Suppressor macrophage (primary cell): Measurements from ENCODE around the gene MDM4.
"Not testable (repeated sequence)": the region's sequence is repeated elsewhere in the genome, so short reads cannot be mapped to it uniquely, and the experiment has no call there.

Experiments
- DNase-seq, 4 experiments: peaks; one replicate each; pipeline ENCODE4 v3.0.0-alpha.2; 2020 to 2022
- total RNA-seq, 17 experiments: gene quantifications; one replicate each; lab custom pipeline; 2026; ENCODE audit warnings: mixed read lengths in 6 of 17, inconsistent platforms in 3 of 17; lab: John Stamatoyannopoulos, UW

The MDM4 gene
- total RNA-seq, result 14.3 to 132 (median 61.7) reads per million in 17 experiments

GRCh38 chr1:204516180-204516879 is at the start of gene MDM4:
Gene MDM4, plus strand, starts transcription at chr1:204516406. Its CDS starts 9,113 bp downstream, at chr1:204525519.
- DNase-seq, result peak; percentile 98 to 99 (median 98)

GRCh38 chr1:204466416-204467405 is 49.5 kb upstream of the MDM4 start:
- DNase-seq, result peak in 1 of 4 experiments; percentile 31

GRCh38 chr1:204468206-204468605 is 48.0 kb upstream of the MDM4 start:
- no peak for DNase-seq

- DNase-seq, result no peak
Observed at GRCh38 chr1:204468766-204469302, 47.4 kb upstream of the MDM4 start.

GRCh38 chr1:204469304-204469703 is 46.9 kb upstream of the MDM4 start:
- DNase-seq, result no peak

GRCh38 chr1:204471687-204472086 is 44.5 kb upstream of the MDM4 start:
- DNase-seq, result no peak

- DNase-seq, result no peak
Observed at GRCh38 chr1:204472660-204473059, 43.5 kb upstream of the MDM4 start.

- DNase-seq, result no peak
Observed at GRCh38 chr1:204473400-204473965, 42.7 kb upstream of the MDM4 start.

GRCh38 chr1:204475656-204476432 is 40.4 kb upstream of the MDM4 start:
- DNase-seq, result peak; percentile 55 to 76 (median 72)

GRCh38 chr1:204476563-204476962 is 39.6 kb upstream of the MDM4 start:
- DNase-seq, result no peak

GRCh38 chr1:204477036-204477740 is 39.0 kb upstream of the MDM4 start:
- peak in 2 of 4 experiments; percentile 37 to 49 for DNase-seq

- no peak for DNase-seq
Observed at GRCh38 chr1:204478172-204478899, 37.9 kb upstream of the MDM4 start.

- no peak for DNase-seq
Observed at GRCh38 chr1:204478921-204479320, 37.3 kb upstream of the MDM4 start.

GRCh38 chr1:204479387-204480136 is 36.6 kb upstream of the MDM4 start:
- DNase-seq, result no peak

- peak in 2 of 4 experiments; percentile 20 to 56 for DNase-seq
Observed at GRCh38 chr1:204480515-204480914, 35.7 kb upstream of the MDM4 start.

GRCh38 chr1:204483791-204484190 is 32.4 kb upstream of the MDM4 start:
- DNase-seq, result no peak

- not testable (repeated sequence) for DNase-seq
Observed at GRCh38 chr1:204486513-204487255, 29.5 kb upstream of the MDM4 start.

GRCh38 chr1:204487256-204487615 is 29.0 kb upstream of the MDM4 start:
- no peak for DNase-seq

- DNase-seq, result no peak
Observed at GRCh38 chr1:204491655-204492054, 24.6 kb upstream of the MDM4 start.
